HG03097 (cell line): ENCODE measurements around the gene RNF26.

Source experiments
- ATAC-seq: cut with Tn5 transposase; IDR thresholded peaks from one replicate; pipeline ENCODE4 v1.9.1; 2021; ENCODE audit not compliant: unreplicated experiment, low FRiP score

Gene RNF26

DNA sequence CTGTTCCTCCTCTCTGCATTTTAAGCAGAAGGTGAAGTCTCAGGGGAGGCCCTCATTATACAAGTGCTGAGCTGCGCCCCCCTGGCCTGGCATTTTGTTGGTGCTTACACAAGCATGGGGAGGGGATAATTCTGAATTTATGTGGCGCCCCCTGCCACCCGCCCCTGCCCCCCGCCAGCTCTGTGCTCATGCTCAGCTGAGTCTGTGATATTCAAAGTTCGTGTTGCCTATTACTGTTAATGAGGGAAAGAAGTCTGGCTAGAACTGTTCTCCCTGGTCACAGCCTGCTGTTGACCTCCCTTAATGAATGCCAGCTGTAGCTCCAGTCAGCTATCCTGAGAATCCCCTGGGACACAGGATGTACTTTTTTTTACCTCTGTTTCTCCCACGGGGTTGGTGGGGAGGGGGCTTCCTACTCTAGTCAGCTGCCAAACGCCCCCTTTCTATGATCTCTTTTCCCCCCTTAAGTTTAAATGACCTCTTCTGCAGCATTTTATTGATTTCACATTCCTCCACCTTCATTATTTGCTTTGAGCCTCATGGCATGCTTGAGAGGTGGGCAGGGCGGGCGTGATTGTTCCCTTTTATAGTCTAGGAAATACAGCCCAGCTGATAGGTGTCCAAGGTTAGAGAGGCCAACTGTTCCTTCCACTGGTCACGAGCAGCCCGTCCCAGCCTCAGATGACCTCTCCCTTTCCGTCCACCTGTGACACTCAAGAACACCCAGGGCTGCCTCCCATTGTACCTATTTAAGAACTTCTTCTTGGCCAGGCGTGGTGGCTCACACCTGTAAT, 35.0 kb downstream of the RNF26 start:
- no peak for ATAC-seq

DNA sequence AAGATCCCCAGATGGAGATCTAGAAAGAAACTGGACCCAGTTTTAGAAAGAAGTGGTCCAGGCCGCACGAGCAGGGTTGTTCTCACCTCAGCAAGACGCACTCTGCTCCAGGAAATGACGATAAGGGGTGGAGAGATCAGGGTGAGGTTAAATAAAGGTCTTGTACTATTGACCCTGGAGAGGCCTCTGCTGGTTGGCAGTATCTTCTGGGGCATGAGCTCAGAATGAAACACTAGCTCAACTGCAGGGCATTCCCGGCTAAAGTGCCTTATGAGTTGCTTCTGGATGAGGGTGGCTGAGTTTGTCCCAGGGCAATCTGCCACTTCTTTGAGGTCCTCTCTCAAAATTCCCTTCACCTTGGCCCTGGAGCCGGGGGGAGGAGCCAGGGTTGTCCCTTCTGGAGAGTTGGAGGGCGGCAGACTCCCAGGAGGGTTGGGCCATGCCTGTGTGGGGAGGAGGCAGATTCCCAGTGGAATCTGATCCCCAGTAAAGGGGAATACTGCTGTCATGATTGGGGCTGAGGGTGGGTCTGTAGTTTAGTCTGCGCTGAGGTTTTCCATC, 36.2 kb downstream of the RNF26 start:
- no peak for ATAC-seq

DNA sequence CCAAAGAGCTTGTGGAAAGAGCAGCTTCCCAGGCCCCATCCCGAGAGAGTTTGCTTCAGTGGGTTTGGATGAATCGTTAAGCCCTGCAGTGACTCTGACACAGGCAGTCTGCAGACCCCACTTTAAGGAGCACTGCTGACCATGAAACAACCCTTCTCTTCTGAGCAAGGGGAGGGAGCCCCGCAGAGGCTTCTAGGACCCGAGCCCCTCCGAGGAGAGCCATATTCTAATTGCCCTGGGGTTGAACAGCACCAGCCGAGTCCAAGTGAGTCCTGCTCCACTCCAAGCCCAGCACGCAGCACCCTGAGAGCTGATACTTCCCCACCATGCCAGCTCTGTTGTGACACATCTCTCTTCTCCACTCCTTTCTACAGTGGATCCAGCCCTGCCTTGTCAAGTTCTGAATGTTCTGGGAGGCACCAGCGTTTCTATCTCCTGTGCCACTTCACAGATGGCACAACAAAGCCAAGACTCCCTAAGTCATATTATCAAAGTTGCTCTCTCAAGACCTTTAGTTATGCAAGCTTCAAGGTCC, 36.8 kb downstream of the RNF26 start:
- no peak for ATAC-seq

DNA sequence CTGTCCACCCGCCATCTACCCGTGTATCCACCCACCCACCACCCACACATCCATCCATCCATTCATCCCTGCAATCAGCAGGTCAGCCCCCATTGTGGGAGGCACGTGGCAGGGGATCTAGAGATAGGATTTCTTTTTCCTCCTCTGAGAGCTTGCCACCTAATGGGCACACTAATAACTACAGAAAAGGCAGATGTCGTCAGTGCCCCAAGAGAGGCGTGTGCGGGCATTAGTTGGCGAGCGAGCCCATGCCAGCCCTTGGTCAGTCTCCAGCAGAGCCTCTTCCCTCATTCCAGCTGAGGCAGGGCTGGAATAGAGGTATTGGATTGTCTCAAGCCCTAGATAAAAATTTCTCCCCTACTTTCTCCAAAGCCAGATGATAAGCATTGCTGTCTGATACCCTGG, 37.5 kb downstream of the RNF26 start:
- no peak for ATAC-seq

DNA sequence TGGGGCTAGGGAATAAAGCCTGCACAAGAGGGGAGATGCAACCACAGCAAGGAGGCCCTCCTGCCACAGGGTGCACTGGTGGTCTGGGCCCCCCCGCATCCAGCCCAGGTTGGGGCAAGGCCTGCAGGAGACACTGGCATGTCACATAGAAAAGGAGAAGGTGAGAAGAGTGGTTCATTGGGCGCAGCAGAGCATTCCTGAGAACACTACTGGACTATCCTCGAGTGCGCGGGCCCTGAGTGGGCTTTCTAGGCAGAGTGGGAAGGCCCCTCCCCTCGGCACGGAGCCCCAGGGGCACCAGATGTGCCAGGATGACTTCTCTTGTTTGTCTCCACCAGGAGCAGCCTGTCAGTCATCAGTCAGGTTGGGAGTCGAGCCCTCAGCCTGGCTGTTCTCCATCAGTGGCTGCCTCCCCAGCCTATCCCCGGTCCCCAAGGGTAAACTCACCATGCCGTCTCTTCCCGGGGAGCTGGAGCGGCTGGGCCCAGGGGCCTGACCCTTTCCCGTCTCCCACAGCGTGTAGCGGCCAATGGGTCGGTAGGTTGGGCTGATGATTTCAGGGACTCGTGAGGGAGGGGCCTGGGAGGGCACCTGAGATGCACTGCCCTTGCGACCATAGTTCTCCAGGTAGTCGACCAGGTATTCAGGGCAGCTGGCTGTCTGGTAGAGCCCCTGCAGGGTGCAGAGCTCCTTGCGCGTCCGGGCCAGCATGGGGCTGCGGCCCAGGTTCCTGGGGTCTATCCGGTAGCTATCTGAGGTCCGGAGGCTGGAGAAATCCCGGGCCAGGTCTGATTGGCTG, 38.1 kb downstream of the RNF26 start:
- no peak for ATAC-seq

DNA sequence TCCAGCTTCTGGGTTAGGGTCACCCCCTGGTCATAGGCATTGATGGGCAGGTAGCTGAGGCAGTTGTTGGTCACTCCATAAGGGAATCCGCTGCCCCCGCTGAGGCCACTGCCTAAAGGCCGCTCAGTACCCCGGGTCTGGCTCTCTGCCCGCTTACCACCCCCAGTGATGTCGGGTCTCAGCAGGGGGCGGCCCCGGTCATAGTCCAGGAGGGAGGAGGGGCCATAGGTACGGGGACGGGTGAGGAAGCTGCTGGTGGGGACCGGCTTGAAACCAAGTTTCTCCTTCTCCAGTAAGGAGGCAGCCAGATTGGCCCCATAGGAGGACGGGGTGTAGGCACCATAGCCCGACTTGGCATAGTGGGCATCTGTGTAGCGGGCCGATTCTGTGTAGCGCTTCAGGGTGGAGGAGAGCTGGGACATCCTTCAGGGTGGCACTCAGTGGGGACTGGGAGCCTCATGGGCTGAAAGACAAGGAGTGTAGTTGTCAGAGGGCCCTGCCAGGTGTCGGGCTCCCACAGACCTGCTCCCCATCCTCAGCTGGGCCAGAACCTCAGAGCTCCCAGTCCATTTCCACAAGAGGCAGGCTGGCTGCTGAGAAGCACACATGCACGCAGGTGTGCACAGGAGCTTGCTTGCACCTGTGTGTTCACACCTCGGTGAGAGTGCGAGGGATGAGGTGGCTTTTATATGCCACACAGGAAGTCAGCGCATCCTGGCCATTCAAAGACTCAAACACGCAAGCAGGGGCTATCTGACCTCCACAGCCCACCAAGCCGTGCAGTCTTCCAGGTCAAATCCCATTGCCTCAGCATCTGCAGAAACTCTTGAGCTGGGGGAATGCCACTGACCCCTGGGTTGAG, 39.0 kb downstream of the RNF26 start:
- ATAC-seq: no peak

DNA sequence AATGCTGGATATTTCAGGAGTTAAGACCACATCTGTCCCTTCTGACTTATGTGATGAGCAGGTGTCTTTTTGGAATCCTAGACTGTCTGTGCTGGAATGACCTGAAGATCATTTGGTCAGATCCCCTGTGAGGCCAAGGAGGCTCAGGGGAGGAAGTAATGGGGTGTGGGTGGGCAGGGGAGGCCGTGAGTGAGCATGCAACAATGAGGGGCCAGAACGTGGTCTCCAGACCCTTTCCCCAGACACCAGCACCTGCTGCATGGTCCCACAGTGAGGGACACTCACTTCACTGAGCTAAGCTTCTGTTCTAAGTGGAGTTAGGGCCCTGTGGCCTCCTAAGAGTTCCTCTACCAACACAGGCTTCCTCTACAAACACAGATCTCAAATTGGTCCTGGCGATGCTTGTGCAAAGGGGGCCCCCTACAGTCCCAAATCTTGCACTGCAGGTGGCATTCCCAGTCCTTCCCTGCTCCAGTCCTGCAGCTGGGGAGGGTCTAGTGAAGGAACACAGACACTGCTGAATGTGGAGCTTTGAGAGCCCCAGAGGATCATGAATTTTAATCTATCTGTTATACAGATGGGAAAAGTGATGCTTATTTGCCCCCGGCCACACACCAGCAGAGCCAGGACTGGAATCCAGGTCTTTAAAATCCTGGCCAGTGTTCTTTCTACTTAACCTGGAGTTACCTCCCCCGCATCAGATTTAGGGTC, 39.7 kb downstream of the RNF26 start:
- no peak for ATAC-seq

DNA sequence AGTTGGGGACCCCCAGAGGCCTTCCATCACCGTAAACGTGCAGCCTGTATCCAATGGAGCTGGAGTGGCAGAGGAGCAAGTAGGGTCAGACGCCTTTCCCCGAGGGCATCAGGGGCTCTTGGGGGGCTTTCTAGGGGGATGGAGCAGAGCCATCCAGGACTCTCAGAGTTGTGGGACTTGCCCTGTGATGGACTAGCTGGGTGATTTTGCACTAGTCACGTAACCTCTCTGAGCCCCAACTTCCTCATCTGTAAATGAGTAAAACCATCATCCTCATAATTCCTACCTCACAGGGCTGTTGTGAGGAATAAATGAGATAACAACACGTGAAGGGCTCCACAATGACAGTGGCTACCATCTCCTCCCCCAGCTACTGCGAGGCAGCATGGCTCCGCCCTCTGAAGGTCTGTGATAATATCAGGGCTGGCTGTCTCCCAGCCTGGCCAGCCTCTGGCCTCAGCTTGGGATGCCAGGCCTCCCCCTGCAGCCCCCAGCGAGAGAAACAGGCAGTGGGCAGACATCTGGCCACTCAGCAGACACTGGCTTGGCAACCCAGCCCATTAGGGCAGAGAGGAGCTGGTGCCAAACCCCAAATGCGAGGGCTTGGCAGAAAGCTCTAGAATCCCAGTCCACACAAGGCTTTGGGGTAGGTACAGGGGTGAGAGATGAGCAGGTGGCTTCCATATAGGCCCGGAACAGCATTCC, 40.5 kb downstream of the RNF26 start:
- ATAC-seq: no peak

DNA sequence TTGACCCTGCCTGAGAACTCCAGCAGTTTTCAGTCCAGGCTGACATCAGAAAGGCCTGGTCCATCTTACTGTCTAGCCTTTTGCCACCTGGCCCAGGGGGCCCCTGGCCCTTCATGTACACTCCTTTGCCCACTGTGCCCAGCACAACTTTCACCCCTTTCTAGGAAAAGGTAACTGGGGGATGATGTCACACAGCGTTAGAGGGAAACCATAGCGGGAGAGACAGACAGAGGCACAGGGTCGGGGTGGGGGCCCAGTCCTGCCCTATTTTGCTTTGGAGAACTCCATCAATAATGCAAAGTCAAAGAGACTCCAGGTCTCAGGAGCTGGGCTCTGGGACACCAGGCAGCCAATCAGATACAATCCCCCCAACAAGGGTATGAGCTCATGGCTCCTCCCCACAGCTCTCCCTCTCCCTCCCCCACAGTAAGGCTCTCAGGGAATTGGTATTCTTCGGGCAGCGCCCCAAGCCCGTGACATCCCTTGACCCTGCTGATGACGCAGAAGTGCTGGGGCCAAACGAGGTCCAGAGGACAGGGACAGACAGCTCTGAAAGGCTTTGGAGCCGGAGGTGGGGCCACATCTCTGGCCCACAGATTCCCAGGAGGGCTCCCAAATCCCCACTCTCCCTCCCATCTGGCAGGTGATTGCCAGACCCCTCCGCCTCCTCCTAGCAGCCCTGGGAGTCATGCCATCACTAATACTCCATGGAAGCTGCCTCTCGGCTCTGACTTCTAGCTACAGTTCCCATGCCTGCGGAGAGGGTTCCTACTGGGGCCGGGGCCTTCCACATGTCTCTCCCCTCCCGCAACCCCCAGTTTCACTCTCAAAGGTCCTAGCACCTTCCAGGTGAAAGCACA, 41.2 kb downstream of the RNF26 start:
- no peak for ATAC-seq

DNA sequence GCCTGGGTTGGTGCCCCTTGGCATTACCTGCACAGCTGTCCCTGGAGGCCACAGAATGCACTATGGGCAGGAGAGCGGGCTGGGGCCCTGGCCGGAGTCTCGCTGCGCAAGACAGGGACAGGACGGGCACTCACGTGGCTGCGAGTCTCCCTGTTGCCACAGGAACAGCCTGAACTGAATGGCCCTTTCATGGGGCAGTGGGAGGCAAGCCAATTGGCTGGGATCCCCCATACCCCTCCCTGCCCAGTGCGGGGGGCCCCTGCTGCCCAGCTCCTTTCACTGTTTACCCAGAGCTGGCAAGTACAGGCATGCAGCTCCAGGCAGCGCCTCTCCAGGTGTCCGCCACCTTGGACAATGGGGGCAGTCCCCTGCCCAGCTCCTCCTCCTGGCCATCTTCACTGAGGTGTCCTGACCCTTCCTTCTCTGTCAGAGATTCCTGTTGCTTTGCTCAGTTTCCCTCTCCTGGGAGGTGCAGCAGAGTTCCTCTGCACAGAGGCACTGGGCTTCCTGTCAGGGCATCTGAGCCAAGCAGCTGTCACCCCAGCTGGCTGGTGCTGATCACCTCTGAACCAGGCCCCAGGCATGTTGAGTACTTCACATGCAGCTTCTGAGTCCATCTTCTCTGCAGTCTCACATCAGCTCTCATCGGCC, 42.0 kb downstream of the RNF26 start:
- no peak for ATAC-seq

DNA sequence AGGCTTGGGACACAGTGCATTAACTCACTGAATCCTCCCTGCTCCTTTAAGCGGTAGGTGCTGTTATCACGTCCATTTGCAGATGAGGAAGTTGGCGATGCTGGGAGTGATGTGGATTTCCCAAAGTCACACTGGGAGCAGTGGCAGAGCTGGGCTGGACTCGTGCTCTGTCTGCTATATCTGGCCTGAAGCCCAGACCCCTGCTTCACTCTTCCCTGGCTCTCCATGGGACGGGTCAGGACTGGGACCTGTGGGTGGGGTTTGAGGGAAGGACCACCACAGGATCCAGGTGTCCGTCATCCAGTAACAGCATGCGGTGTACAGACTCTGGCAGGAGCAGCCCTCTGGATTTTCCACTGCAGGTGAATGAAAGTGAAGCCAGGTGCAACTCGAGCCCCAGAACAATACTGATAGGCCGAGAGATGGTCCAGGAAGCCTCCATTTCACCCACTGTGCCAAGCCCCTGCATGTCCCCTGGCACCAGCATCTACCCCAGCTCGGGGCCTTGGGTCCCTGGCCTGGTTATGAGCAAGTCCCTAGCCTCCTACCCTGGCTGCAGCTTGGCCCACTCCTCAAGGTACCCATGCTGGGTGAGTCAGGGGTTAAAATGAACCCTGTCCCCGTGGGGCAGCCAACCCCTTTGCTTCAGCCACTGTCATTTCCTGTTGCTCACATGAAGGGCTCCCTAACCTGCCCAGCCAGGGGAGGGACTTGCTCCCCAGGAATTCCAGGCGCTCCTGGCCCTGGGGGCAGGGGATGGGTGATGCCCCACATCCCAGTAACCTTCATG, 43.0 kb downstream of the RNF26 start:
- no peak for ATAC-seq

DNA sequence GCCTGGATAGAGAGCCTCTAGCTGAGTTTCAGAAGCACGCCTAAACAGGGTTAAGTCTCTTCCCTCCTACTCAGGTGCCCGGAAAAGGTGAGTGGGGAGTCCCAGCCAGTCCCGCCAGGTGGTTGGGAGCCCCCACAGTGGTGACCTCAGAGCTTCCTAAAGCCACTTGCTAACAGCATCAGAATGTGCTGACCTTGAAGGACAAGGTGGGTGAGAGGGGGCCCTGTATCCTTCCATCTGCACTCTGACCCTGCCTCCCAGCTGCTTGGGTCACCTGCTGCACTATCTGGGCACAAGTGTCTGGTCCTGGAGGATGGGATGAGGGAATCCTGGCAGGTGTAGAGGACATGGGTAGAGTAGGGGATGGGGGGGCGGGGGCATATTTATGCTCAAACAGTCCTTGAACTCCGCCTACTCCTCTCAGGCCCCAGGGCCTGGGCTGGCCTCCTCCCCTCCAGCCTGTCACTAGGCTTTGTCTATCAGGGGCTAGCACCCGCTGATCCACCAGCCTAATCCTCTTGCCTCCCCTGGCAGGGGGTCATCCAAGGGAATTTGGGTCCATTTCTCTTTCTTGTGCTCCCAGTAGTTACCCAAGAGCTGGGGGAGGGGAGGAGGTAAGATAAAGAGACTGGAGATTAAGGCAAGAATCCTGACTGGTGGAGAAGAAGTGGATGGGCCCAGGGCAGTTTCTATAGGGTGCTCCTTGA, 43.8 kb downstream of the RNF26 start:
- no peak for ATAC-seq

DNA sequence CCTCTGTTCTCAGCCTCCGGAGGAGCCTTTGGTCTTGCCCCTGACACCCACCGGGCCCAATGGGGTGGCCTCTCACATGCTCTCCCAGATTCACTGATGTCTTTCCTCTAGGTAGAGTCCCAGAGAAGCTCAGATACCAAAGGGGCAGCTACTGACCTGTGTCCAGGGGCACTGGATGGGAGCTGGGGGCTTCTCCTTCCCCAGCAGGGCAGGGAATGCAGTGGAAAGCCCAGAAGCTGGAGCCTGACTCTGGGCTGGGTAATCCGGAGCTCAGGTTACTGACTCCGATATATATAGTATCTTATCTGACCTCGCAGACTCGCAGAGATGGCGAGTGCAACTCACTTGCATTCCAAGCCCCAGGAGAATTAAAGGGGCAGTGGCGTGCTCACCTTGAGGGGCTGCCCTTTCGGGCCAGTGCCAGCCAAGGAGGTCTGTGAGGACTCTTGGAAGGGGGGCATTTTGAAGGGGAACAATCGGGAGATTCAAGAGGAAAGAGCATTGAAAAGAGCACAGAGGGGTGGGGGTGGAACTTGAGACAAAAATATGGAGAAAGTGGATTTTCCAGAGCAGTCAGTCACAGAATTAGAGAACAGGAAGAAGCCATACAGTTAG, 44.6 kb downstream of the RNF26 start:
- ATAC-seq: no peak

DNA sequence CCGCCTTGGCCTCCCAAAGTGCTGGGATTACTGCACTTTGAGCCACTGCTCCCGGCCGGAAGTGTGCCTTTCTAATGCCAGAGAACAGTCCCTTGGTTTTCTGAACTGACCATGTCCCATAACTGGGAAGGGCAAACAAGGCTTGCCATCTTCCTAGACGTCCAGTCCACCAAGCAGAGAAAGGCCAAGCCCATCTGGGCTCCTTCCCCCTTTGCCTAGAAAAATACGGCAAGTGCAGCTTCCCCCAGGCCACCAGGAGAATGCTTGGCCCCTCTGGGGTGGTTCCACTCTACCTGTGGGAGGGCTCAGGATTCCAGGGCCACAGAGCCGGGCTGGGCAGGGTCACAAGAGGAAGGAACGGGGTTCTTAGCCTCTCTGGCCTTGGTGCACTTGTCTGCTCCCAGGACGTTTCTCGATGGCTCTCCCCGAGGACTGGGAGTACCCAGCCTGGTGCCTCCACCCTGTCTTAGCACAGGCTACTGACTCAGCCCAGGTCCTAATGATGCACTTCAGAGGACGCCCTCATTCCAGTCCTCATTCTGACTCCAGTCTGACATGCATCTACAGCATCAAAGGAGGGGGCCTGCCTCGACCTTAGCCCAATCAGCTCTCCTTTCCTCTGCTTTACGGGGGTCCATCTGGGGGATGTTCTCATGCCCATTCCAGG, 46.0 kb downstream of the RNF26 start:
- ATAC-seq: no peak

DNA sequence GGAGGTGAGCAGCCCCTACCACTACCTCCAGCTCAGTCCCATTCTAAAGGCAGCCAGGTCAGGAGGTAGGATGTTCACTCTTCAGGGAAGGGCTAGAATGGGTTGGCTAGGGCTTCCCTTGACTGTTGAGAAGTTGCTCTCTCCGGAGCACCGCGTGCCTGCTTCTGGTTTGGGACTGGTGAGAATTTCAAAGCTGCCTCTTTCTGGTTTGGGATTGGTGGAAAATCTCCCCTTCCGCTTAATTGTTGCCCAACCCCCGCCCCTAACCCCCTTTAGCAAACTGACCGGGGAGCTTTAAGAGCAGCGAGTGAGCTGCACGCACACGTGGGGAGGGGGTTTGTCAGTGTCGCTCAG, 46.5 kb downstream of the RNF26 start:
- no peak for ATAC-seq
